Stimulated activated CD8-positive, alpha-beta memory T cell treated with anti-CD3 and anti-CD28 coated beads, Interleukin-15, amount 100 ng/mL, for 48 hours (primary cell): ENCODE results near the gene CCR3.
A peak's percentile ranks its signal among the peaks of the same experiment; 100 is the strongest.

Experiments used
- DNase-seq, 2 donors: peaks; one replicate each; pipeline ENCODE4 v3.0.0-alpha.2; 2020; ENCODE audit warnings: low read depth in 2 of 2

Gene CCR3

DNA sequence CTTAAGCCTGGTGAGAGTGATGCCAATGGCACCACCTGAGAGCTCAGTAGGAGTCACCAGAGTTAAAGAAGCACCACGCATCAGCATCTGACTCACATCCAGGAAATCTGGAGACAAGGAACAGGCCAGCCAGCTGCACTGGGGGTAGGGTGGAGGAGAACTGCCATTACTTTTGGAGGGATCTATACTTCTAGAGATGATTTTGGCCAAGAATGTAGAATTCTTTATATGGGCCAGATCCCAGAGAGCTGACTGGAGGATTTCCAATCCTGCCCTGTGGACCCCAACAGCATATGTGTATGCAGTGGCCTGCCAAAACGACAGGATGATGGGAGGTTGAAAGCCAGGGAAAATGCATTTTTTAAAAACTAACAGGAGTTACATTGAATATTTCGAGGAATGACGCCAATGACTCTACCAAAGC is 29.8 kb downstream of the CCR3 start:
- no peak for DNase-seq

GRCh38 chr3:46276497-46277099 is 34.3 kb downstream of the CCR3 start:
- peak; percentile 60 to 67 for DNase-seq

DNA sequence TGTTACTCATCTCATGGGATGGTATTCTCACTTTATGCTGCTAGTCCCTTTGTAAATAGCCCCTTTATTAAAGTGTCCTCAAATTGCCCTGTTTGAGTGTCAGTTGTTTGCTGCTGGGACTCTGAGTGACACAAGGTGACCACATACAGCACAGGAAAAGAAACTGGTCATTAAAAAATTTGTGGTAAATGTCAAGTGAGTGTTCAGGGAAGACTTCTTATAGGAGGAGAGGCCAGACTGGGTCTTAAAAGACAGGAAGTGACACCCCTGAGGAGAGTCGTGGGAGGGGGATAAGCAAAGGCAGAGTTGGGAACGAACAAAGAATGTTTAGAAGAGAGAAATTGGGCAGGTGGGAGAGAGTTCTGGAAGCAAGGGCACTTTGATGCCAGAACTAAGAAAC is 35.2 kb downstream of the CCR3 start:
- DNase-seq, result no peak

- DNase-seq, result no peak
Measured at GRCh38 chr3:46278816-46279672, 36.8 kb downstream of the CCR3 start.

DNA sequence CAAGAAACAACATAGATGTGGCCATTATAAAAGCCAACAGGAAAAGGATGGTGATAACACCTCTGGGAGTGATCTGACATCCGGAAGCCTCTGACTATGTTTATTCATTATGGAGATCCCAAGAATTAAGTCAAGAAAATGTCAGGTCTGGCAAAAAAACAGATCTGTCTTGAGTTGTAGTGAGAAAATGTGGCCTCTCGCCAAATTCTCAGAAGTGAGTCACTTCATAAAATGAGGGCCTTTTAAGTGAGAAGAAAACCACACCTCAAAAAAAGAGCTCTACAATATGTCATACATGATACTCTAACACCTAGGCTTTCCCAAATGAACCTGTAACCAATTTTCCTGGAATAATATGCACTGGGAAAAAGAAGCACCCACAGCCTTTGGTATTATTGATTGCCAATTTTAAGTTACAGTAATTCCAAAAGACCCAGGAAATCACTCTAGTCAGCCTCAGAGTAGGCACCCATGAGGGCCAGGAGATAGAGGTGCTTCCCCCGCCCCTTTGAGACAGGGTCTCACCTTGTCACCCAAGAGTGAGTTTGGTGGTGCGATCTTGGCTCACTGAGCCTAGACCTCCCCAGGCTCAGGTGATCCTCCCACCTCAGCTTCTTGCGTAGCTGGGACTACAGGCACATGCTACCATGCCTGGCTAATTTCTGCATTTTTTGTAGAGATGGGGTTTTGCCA is 38.0 kb downstream of the CCR3 start:
- DNase-seq, result peak in 1 of 2 donors; percentile 41

DNA sequence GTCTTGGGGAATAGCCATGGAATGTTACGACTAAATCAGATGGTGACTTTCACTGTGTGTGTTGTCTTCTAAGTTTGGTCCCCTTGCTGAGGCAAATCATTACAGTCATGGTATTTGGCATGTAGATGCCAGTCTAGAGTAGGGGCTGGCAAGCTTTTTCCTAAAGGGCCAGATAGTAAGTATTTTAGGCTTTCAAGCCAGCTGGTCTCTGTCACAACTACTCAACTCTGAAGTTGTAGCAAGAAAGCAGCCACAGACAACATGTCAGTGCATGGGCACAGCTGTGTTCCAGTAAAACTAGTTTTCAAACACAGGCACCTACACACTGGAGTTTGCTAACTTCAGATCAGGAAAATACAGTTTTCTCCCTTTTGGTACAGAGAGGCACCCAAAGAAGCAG is 39.3 kb downstream of the CCR3 start:
- DNase-seq, result no peak

- DNase-seq, result no peak
Measured at GRCh38 chr3:46282041-46282440, 39.8 kb downstream of the CCR3 start.

DNA sequence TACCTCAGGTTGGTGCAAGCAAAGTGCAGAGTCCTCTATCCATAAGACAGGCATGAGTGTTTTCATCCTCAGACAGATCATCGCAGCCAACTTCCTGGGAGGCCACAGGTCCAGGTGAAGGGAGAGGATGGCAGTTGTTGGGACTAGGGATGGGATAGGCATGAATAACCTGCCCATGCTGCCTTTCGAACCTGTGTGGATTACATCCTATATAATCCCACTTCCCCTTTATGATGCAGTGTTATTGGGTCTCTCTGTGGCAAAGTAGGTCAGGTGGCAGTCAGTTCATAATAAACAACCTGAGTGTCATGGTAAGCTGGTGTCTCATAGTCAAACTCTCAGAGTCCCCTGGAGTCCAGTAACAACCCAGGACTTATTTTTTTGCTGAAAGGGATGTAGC is 40.4 kb downstream of the CCR3 start:
- no peak for DNase-seq

GRCh38 chr3:46283881-46284450 is 41.7 kb downstream of the CCR3 start:
- DNase-seq, result no peak

GRCh38 chr3:46284981-46285683 is 42.9 kb downstream of the CCR3 start:
- peak; percentile 46 to 50 for DNase-seq

DNA sequence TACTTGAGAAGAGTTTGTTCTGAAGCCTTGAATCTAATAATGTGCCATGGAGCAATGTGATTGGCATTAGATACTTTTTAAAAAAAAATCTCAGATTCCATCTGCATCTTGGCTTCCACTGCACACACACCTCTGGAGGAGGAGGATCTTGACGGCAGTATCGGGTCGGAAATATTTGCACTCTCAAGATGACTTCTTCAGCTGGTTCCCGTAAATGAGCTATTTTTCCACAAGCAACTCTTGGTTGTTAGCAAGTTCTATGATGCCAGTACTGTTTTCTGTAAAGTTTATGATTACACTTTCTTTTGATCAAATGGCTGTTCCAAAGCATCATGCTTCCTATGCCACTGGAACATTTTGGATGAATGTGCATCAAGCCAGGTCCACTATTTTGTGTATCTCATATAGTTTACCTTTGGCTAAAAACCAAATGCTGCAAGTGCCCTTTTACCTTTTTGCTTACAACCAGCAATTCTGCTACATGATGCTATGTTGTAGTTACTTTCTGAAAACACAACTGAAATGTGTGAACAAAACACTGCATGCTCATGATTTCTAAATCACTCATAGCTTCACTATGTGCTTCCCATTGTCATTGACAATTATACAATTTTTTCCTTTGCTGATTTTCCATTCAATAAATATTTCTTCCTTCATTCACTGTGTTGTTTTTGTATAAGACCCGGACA is 43.8 kb downstream of the CCR3 start:
- no peak for DNase-seq

DNA sequence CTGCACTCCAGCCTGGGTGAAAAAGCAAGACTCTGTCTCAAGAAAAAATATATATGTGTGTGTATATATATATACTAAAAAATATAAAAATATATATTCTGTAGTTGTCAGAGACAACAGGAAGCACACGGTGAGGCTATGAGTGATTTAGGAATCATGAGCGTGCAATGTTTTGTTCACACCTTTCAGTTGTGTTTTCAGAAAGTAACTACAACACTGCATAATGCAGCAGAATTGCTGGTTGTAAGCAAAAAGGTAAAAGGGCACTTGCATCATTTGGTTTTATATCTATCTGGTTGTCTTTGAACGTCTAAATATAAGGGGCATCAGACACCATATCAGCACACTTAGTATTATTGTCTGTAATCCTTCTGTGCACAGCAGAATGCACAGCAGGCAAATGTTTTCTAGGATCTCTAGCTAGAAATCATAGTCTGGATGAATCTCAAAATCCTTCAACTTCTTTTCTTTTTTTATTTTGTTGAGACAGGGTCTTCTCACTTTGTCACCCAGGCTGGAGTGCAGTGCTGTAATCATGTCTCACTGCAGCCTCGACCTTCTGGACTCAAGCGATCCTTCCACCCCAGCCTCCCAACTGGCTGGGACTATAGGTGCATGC is 44.8 kb downstream of the CCR3 start:
- no peak for DNase-seq

GRCh38 chr3:46289551-46289950 is 47.3 kb downstream of the CCR3 start:
- no peak for DNase-seq

DNA sequence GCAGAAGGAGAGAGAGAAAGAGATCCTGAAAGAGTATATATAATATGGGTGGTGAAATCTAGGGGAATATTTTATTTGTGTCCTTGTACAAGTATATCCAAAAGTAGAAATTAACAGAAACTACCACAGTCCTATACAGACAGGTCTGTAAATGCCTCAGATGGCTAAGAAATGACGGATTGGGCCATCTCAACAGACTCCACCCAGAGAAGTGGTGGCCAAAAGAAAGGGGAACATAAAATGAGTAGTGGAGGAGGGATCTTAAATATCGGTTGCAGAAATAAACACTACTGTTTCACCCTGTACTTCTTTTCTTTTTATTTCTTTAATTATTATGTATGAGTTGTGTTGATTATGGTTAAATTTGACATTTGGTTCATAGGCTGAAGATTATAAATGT is 47.7 kb downstream of the CCR3 start:
- no peak for DNase-seq

DNA sequence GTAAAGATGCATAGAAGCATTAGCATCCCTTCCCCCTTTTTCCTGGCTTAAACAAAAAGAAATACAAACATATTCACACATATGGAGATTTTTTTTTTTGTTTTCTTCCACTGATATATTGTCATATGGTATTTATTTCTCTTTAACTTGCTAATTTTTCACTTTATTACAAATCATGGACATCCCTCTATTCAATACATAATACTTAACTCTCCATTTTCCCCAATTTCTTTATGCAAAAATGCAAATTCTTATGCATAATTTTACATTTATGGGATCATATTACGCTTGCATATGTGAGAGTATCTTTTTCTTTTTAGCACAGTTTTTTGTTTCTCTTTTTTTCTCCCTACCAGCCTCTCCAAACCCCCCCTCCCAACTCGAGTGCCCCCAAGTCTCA is 48.8 kb downstream of the CCR3 start:
- DNase-seq, result no peak

GRCh38 chr3:46293035-46293724 is 50.9 kb downstream of the CCR3 start:
- no peak for DNase-seq

GRCh38 chr3:46293991-46294833 is 52.0 kb downstream of the CCR3 start:
- DNase-seq, result peak; percentile 78 to 79

DNA sequence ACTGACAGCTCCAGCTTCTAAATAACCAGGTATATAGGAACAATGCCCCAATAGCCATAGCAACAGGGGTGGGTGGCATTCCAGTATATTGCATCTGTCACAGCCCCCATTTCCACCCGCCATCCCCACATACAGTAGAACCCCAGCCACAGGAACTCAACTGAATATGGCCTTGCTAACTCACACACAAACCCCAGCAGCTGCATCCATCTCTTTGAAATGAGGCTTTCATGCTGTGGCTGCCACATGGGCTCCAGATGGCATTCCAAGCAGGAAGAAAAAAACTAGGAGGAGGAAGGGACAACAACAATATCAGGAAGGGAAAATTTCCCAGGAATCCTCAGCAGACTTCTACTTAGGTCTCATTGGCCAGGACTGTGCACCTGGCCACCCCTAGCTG is 54.6 kb downstream of the CCR3 start:
- DNase-seq, result no peak
